MM.1S (cell line): ENCODE measurements around the gene TYW5.

Source experiments
- DNase-seq: peaks from one replicate; pipeline ENCODE4 v3.0.0-alpha.2; 2015
- H2AFZ ChIP-seq: fragments of 300-600 bp; sonication (generic); 2 replicates; pipeline ENCODE4 v1.6.0; 2016; ENCODE audit warnings: antibody characterized with exemption, low read length
- H3F3A ChIP-seq: fragments of 300-600 bp; sonication (generic); 2 replicates; pipeline ENCODE4 v1.6.1; 2016; ENCODE audit warnings: mild to moderate bottlenecking, antibody characterized with exemption, low read length, moderate library complexity, mixed read lengths; ENCODE audit not compliant: insufficient read depth
- H3K27ac ChIP-seq: fragments of 300-600 bp; sonication (generic); 2 replicates; pipeline ENCODE4 v1.5.1; 2016; ENCODE audit warnings: mild to moderate bottlenecking, low read length
- H3K27me3 ChIP-seq: fragments of 300-600 bp; sonication (generic); replicated peaks from 2 replicates; pipeline ENCODE4 v1.6.0; 2016; ENCODE audit warnings: low read length; ENCODE audit not compliant: insufficient read depth
- H3K36me3 ChIP-seq: fragments of 300-600 bp; sonication (generic); replicated peaks from 2 replicates; pipeline ENCODE4 v1.6.1; 2016; ENCODE audit warnings: mild to moderate bottlenecking, low read length, mixed read lengths; ENCODE audit not compliant: insufficient read depth
- H3K4me1 ChIP-seq: fragments of 300-600 bp; sonication (generic); 2 replicates; pipeline ENCODE4 v1.6.1; 2016; ENCODE audit warnings: low read length, mixed read lengths
- H3K4me2 ChIP-seq: fragments of 300-600 bp; sonication (generic); 2 replicates; pipeline ENCODE4 v1.6.0; 2016; ENCODE audit warnings: low read depth, low read length
- H3K4me3 ChIP-seq: fragments of 300-600 bp; sonication (generic); 2 replicates; pipeline ENCODE4 v1.5.1; 2016; ENCODE audit warnings: low read length, mixed read lengths
- H3K79me2 ChIP-seq: fragments of 300-600 bp; sonication (generic); 2 replicates; pipeline ENCODE4 v1.6.1; 2016; ENCODE audit warnings: mixed run types, low read length, mixed read lengths
- H3K9ac ChIP-seq: fragments of 300-600 bp; sonication (generic); 2 replicates; pipeline ENCODE4 v1.6.1; 2016; ENCODE audit warnings: low read length, mixed read lengths
- H3K9me2 ChIP-seq: fragments of 300-600 bp; sonication (generic); replicated peaks from 2 replicates; pipeline ENCODE4 v1.6.1; 2016; ENCODE audit warnings: mild to moderate bottlenecking, low read length, mixed read lengths; ENCODE audit not compliant: insufficient read depth
- H3K9me3 ChIP-seq: fragments of 300-600 bp; sonication (generic); replicated peaks from 2 replicates; pipeline ENCODE4 v1.6.1; 2016; ENCODE audit warnings: mild to moderate bottlenecking, low read length, mixed read lengths; ENCODE audit not compliant: insufficient read depth
- H4K20me1 ChIP-seq: fragments of 300-600 bp; sonication (generic); 2 replicates; pipeline ENCODE4 v1.6.1; 2016; ENCODE audit warnings: mild to moderate bottlenecking, low read length, moderate library complexity, mixed read lengths; ENCODE audit not compliant: insufficient read depth
- CTCF ChIP-seq: fragments of 300-600 bp; sonication (generic); IDR thresholded peaks from 2 replicates; pipeline ENCODE4 v1.5.1; 2016; ENCODE audit warnings: antibody characterized with exemption, low read length, mixed read lengths
- EZH2 ChIP-seq: fragments of 300-600 bp; sonication (generic); optimal IDR thresholded peaks from 2 replicates; pipeline ENCODE3; 2017; ENCODE audit warnings: low read depth, mild to moderate bottlenecking, antibody characterized with exemption, low read length, mixed read lengths
- EZH2phosphoT487 ChIP-seq: fragments of 300-600 bp; sonication (generic); IDR thresholded peaks from 2 replicates; pipeline ENCODE4 v1.6.1; 2018; ENCODE audit warnings: antibody characterized with exemption, low read length

TYW5 gene

GRCh38 chr2:199999166-199999565 lies 43.9 kb upstream of the TYW5 start:
- H3K9ac ChIP-seq = no peak overlapping the region
- no peaks in the 10 kb centered on the region for H3K9me3 ChIP-seq
- no peaks in the 10 kb centered on the region for H4K20me1 ChIP-seq
- H3K27ac ChIP-seq = no peak overlapping the region
- H3F3A ChIP-seq = no peaks in the 10 kb centered on the region
- H3K27me3 ChIP-seq = no peaks in the 10 kb centered on the region
- H3K9me2 ChIP-seq = no peaks in the 10 kb centered on the region
- H3K4me1 ChIP-seq = no peaks in the 10 kb centered on the region
- no peak for DNase-seq
- H3K4me3 ChIP-seq = no peak overlapping the region
- TF ChIP-seq CTCF (no peak), EZH2 (no peak), EZH2phosphoT487 (no peak)
- H3K79me2 ChIP-seq = no peaks in the 10 kb centered on the region
- no peaks in the 10 kb centered on the region for H3K36me3 ChIP-seq
- H3K4me2 ChIP-seq = no peak overlapping the region
- H2AFZ ChIP-seq = no peak overlapping the region

DNA sequence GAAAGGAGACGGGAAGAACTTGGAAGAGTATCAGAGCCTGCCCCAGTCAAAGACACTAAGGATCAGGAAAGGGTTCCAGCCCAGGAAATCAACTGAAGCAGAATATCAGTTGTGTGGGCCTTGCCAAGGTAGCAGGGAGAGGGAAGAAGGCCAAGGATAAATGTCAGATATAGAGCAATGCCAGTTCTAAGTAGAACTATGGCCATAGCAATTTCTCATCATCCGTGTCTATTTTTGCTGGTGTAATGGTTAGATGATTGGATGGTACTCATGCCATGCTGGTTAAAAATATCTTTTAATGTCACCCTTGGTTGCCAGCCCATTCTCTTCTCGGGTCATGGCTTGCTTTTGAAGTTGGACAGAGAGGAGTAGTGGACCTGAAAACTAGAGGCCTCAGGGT lies 42.0 kb upstream of the TYW5 start:
- H3K36me3 ChIP-seq = no peaks in the 10 kb centered on the region
- H2AFZ ChIP-seq = no peak overlapping the region
- no peaks in the 10 kb centered on the region for H3F3A ChIP-seq
- no peak for TF ChIP-seq CTCF
- TF ChIP-seq EZH2 = no peak
- TF ChIP-seq EZH2phosphoT487 = no peak
- H3K4me3 ChIP-seq = no peak overlapping the region
- H3K79me2 ChIP-seq = no peaks in the 10 kb centered on the region
- no peaks in the 10 kb centered on the region for H4K20me1 ChIP-seq
- no peaks in the 10 kb centered on the region for H3K4me1 ChIP-seq
- no peak overlapping the region for H3K27ac ChIP-seq
- H3K9me3 ChIP-seq = no peaks in the 10 kb centered on the region
- H3K9ac ChIP-seq = no peak overlapping the region
- H3K9me2 ChIP-seq = no peaks in the 10 kb centered on the region
- H3K27me3 ChIP-seq = no peaks in the 10 kb centered on the region
- H3K4me2 ChIP-seq = no peak overlapping the region
- no peak for DNase-seq

DNA sequence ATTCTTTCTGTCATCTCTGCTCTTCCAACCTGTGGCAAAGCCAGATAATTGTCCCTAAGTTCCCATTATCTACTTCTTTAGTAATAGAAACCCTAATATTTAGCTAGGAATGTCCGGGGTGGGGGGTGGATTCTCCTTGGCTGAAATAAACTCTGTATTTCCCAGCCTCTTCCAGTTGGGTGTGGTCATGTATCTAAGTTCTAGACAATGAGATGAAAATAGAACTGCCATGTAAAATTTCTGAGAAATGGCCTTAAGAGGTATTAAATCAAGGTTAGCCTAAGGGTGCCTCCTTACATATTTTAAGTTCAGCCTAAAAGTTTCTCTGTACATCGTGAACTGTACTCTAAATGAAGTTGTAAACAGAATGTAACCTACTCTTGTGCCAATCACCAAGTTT lies 39.6 kb upstream of the TYW5 start:
- Histone ChIP-seq H3F3A (no peaks in the 10 kb centered on the region), H3K79me2 (no peaks in the 10 kb centered on the region), H3K27ac (no peak overlapping the region), H3K9ac (no peak overlapping the region), H3K4me3 (no peak overlapping the region), H3K27me3 (no peaks in the 10 kb centered on the region), H3K9me3 (no peaks in the 10 kb centered on the region), H3K36me3 (no peaks in the 10 kb centered on the region), H2AFZ (no peak overlapping the region), H3K4me2 (no peak overlapping the region), H3K9me2 (no peaks in the 10 kb centered on the region), H4K20me1 (no peaks in the 10 kb centered on the region), H3K4me1 (no peaks in the 10 kb centered on the region)
- no peak for DNase-seq
- TF ChIP-seq CTCF (no peak), EZH2phosphoT487 (no peak), EZH2 (no peak)

- Histone ChIP-seq H3F3A (no peaks in the 10 kb centered on the region), H3K9ac (no peak overlapping the region), H2AFZ (no peak overlapping the region), H3K9me2 (no peaks in the 10 kb centered on the region), H3K4me3 (no peak overlapping the region), H4K20me1 (no peaks in the 10 kb centered on the region), H3K27me3 (no peaks in the 10 kb centered on the region), H3K9me3 (no peaks in the 10 kb centered on the region), H3K4me1 (no peaks in the 10 kb centered on the region), H3K79me2 (no peaks in the 10 kb centered on the region), H3K27ac (no peak overlapping the region), H3K36me3 (no peaks in the 10 kb centered on the region), H3K4me2 (no peak overlapping the region)
- no peak for DNase-seq
- TF ChIP-seq EZH2 = no peak
Observed at GRCh38 chr2:199994371-199994770, 39.1 kb upstream of the TYW5 start.
